IPS DF 6.9 (cell line): ENCODE measurements around the gene LMTK3.
"Not testable (repeated sequence)": the region's sequence is repeated elsewhere in the genome, so short reads cannot be mapped to it uniquely, and the experiment has no call there.

ENCODE experiments used
- DNase-seq: peaks from one replicate; pipeline ENCODE4 v3.0.0-alpha.2; 2013; ENCODE audit warnings: low read depth, low spot score
- H3K27ac ChIP-seq: one replicate; pipeline ENCODE4 v1.5.1; 2013; ENCODE audit warnings: low read length, control low read depth
- H3K27me3 ChIP-seq: 2 replicates; pipeline ENCODE4 v1.6.1; 2013; ENCODE audit warnings: mild to moderate bottlenecking, low read length; ENCODE audit not compliant: control insufficient read depth, insufficient read depth
- H3K36me3 ChIP-seq: 2 replicates; pipeline ENCODE4 v1.6.1; 2013; ENCODE audit warnings: low read length; ENCODE audit not compliant: control insufficient read depth, insufficient read depth
- H3K4me1 ChIP-seq: 2 replicates; pipeline ENCODE4 v1.6.1; 2013; ENCODE audit warnings: low read length; ENCODE audit not compliant: control insufficient read depth, insufficient read depth
- H3K4me3 ChIP-seq: 2 replicates; pipeline ENCODE4 v1.5.1; 2013; ENCODE audit warnings: mild to moderate bottlenecking, low read length
- H3K9me3 ChIP-seq: 2 replicates; pipeline ENCODE4 v1.6.1; 2013; ENCODE audit warnings: low read length, inconsistent platforms; ENCODE audit not compliant: control insufficient read depth, insufficient read depth
- WGBS: extraction: QIAGEN DNeasy Blood & Tissue Kit; methylation state at CpG from one replicate; pipeline ENCODE4 v1.1.7; 2013; ENCODE audit warnings: mixed read lengths, missing lambda C conversion rate; ENCODE audit not compliant: insufficient read length, insufficient coverage; 5-methylcytosine and 5-hydroxymethylcytosine counted together

The LMTK3 gene

DNA sequence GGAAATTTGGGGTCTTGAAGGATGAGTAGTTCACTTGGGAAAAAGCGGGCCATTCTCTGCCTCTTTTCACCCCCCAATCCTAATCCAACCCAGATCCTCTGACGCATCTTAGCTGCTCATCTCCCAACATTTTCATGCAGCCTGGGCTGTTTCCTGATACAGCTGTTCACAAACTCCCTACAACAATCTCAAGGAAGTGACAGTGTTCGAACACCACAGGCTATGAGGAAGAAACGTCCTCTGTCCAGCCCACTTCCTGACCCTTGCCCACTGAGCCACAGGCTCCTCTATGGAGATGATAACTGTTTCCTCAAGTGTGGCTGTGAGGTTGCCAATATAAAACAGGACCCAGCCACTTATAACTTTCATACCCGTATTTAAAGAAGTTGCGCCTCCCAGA lies 16.2 kb downstream of the LMTK3 start:
- Histone ChIP-seq H3K9me3 (no peaks in the 10 kb centered on the region), H3K27me3 (no peaks in the 10 kb centered on the region), H3K4me3 (no peak overlapping the region), H3K36me3 (no peaks in the 10 kb centered on the region; the same call in 1 of the 2 replicates), H3K27ac (no peak overlapping the region), H3K4me1 (peaks cover 3% of the 10 kb centered on the region; the same call in 1 of the 2 replicates)
- DNase-seq: no peak
- no CpG with 5 or more reads among the region's 6 CpGs for WGBS

DNA sequence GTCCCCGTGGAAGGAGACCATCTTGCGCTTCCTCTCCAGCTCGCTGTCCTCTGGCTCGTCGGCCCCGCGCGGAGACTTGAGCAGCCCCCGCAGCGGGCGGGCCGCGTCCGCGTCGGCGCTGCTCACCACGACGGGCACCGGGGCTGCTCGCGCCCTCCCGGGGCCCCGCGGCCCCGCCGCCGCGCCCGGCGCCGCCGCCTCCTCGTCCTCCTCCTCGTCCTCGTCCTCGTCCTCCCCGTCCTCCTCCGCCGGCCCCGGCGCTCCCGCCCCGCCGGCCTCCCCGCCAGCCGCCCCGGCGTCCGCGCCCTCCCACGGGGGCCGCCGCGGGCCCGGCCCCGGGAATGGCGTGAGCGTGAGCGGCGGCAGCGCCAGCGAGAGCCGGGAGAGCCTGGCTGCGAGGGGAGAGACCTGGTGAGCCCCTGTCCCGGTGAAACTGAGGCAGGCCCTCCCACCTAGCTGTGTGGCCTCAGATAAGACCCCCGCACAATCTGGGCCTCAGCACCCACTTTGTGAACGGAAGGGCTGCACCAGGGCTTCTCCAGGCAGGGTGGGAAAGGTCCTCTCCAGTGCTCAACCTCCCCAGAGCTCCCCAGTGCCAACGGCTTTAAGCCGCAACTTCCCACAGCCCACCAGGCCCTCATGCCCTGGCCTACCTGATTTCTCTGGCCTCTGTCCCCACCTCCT lies 17.8 kb downstream of the LMTK3 start:
- no peak for DNase-seq
- no CpG with 5 or more reads among the region's 70 CpGs for WGBS
- Histone ChIP-seq H3K4me3 (peak overlapping the region; percentile 86), H3K27ac (no peak overlapping the region), H3K27me3 (no peaks in the 10 kb centered on the region), H3K36me3 (no peaks in the 10 kb centered on the region; the same call in 1 of the 2 replicates), H3K9me3 (no peaks in the 10 kb centered on the region), H3K4me1 (peaks cover 3% of the 10 kb centered on the region; the same call in 1 of the 2 replicates)

DNA sequence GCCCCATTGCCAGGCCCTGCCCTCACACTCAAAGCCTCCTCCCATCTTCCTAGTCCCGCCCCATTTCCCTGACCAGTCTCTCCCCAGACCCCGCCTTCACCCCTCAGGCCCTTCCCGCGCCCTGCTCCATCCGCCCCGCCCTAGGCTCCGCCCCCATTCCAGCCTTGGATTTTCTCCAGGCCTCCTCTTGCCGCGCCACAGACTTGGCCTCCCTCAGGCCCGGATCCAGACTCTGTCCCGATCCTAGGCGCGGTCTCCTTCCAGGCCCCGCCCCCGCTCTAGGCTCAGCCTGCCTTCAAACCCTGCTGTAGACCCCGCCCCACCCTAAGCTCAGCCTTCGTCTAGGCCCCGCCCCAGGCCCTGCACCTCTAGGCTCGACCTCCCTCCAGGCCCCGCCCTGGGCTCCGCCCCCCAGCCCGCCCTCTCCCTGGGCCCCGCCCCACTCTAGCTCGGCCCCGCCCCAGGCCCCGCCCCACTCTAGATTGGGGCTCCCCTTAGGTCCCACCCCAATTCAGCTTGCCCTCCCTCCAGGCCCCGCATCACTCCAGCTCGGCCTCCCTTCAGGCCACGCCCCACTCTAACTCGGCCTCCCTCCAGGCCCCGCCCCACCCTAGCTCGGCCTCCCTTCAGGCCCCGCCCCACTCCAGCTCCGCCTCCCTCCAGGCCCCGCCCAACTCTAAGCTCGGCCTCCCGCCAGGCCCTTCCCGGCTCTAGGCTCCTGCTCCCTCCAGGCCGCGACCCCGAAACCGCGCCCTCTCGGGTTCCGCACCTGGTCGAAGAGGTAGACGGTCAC lies 18.5 kb downstream of the LMTK3 start:
- H3K4me1 ChIP-seq: peaks cover 3% of the 10 kb centered on the region; the same call in 1 of the 2 replicates
- H3K27me3 ChIP-seq: no peaks in the 10 kb centered on the region
- H3K4me3 ChIP-seq: peak overlapping the region; percentile 86
- no peak overlapping the region for H3K27ac ChIP-seq
- no peaks in the 10 kb centered on the region; the same call in 1 of the 2 replicates for H3K36me3 ChIP-seq
- H3K9me3 ChIP-seq: no peaks in the 10 kb centered on the region
- WGBS: no CpG with 5 or more reads among the region's 47 CpGs
- DNase-seq: peak; percentile 94

DNA sequence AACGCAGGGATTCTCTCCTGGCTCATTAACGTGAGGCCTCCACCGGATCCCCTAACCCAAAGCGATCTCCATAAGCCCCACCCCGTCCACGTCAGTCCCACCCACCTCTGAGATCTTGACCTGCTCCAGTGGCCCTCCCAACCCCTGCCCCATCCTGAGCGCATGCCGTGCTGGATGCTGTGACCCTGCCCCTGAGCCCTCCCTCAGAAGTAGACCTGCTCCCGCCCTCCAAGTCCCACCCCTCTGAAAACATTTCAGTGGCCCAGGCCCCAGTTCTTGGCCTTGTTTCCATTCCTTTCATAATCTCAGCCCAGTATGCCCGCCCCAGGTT lies 19.9 kb downstream of the LMTK3 start:
- H3K4me3 ChIP-seq: peak overlapping the region; percentile 22; the same call in 1 of the 2 replicates
- H3K36me3 ChIP-seq: no peaks in the 10 kb centered on the region
- H3K27ac ChIP-seq: no peak overlapping the region
- no peaks in the 10 kb centered on the region for H3K27me3 ChIP-seq
- peaks cover 3% of the 10 kb centered on the region; the same call in 1 of the 2 replicates for H3K4me1 ChIP-seq
- no peaks in the 10 kb centered on the region for H3K9me3 ChIP-seq
- WGBS: no CpG with 5 or more reads among the region's 10 CpGs
- DNase-seq: peak; percentile 88

DNA sequence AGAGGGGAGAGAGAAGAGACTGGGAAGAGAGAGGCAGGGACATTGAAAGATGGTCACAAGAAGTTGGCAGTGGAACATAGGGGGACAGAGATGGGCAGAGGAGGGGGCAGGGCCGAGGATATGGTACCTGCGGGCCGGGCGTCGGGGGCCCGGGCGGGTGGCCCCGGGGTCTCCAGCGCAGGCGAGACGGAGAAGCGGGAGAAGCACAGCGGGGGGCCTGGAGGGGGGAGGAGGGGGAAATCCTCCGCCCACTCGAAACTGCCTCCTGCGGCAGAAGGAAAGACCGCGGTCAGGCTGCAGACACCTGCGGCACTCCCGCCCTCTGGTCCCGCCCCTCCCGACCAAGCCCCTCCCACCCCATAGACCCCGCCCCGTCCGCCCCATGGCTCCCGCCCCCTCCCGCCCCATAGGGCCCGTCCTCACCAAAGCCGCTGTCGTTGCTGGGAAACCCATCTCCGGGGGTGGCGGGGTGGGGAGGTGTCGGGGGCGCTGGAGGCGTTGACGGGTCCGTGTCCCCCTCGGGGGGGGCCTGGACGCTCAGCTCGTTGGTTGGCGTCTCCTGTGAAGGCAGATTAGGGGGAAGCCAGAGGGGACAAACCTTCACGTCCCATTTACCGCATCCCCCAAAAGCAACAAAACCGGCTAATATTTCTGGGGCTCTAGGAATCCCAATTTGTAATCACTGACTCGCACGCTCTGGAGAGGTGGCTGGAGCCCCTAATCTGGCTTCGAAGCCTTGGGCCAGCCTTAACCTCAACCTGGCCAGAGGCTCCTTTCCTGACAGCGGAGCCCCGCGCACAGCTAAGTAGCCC lies 20.4 kb downstream of the LMTK3 start:
- no CpG with 5 or more reads among the region's 50 CpGs for WGBS
- H3K4me1 ChIP-seq: peaks cover 3% of the 10 kb centered on the region; the same call in 1 of the 2 replicates
- no peaks in the 10 kb centered on the region for H3K9me3 ChIP-seq
- no peak overlapping the region for H3K27ac ChIP-seq
- peak overlapping the region; percentile 22; the same call in 1 of the 2 replicates for H3K4me3 ChIP-seq
- no peaks in the 10 kb centered on the region for H3K27me3 ChIP-seq
- no peak for DNase-seq
- H3K36me3 ChIP-seq: no peaks in the 10 kb centered on the region

DNA sequence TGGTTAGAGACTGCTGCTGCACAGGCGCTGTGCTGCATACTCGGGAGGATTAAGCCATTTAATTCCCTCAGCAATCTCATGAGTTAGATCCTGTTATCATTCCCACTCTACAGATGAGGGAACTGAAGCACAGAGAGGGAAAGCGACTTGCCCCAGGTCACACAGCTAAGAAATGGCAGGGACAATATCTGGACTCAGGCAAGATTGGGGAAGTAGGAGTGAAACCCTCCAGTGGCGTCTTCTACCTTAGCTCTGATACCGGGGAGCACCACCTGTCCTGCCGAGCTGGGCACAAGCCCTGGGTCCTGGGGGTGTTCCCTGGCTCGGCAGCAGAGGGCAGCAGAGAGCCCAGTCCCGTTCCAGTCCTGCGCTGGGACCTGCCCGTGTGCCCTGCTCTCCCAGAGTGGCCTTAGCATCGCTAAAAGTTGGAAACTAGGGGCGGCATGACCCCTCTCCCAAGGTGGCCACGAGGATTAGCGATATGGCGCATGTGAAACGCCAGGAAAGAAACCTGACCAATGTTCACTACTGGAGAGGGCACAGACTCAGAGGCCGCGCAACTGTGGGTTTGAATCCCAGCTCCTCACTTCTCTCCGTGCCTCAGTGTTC lies 21.9 kb downstream of the LMTK3 start:
- Histone ChIP-seq H3K27ac (no peak overlapping the region), H3K4me1 (peaks cover 3% of the 10 kb centered on the region; the same call in 1 of the 2 replicates)

DNA sequence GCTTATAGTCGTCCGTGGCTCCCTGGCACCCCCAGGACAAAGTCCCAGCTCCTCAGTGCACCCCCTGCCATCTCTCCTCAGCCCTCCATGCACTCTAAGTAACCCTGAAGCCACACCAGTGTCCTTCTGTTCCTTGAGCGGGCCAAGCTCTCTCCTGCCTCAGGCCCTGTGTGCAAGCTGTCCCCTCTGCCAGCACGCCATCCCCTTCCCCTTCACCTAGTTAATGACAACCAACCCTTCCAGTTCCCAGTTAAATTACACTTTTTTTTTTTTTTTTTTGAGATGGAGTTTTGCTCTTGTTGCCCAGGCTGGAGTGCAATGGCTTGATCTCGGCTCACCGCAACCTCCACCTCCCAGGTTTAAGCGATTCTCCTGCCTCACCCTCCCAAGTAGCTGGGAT lies 23.2 kb downstream of the LMTK3 start:
- not testable (repeated sequence) for H3K9me3 ChIP-seq, H3K4me1 ChIP-seq, H3K27me3 ChIP-seq, H3K27ac ChIP-seq, DNase-seq, H3K36me3 ChIP-seq, H3K4me3 ChIP-seq
- no CpG with 5 or more reads among the region's 7 CpGs for WGBS

More for the DNA sequence above, 21.9 kb downstream of the LMTK3 start:
- Histone ChIP-seq H3K9me3 (no peaks in the 10 kb centered on the region), H3K27me3 (no peaks in the 10 kb centered on the region), H3K4me3 (no peak overlapping the region), H3K36me3 (no peaks in the 10 kb centered on the region)
- DNase-seq: no peak
- WGBS: no CpG with 5 or more reads among the region's 19 CpGs

DNA sequence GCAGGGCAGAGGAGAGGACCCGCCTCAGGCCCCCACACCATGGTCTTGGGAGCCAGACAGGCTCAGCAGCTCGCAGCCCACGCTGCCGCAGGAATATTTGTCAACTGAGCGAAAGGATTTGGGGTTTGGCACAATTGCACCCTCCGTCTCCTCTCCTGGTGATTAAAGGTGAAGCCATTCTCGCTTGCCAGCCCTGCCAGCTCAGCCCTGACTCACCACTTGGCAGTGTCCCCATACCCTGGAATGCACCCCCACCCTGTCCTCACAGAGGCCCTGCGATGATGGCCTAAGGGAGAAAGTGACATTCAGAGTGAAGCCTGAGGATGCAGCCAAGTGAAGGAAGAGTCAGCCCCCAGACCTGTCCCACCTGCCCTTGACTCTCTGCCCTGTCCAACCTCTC lies 23.7 kb downstream of the LMTK3 start:
- Histone ChIP-seq H3K36me3 (no peaks in the 10 kb centered on the region), H3K4me3 (no peak overlapping the region), H3K9me3 (no peaks in the 10 kb centered on the region), H3K27me3 (no peaks in the 10 kb centered on the region), H3K27ac (no peak overlapping the region), H3K4me1 (peaks cover 3% of the 10 kb centered on the region; the same call in 1 of the 2 replicates)
- WGBS: no CpG with 5 or more reads among the region's 8 CpGs
- no peak for DNase-seq

DNA sequence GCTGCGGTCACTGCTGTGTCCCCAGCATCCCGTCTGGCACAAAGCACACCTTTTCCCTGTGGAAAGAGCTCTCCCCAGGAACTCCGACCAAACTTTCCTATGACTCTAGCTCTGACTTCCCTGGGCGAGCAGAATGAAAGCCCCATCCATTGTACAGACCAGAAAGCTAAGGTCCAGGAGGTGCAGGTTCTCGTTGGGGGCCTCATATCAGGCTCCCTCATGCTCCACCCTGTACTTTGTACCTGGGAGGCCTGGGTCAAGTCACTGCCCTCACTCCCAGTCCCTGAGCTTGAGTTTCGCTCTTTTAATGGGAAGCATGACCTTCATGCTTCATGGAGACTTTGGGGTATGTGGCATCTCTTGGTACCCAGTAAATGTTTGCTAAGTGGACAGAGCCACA lies 24.1 kb downstream of the LMTK3 start:
- WGBS: no CpG with 5 or more reads among the region's 6 CpGs

DNA sequence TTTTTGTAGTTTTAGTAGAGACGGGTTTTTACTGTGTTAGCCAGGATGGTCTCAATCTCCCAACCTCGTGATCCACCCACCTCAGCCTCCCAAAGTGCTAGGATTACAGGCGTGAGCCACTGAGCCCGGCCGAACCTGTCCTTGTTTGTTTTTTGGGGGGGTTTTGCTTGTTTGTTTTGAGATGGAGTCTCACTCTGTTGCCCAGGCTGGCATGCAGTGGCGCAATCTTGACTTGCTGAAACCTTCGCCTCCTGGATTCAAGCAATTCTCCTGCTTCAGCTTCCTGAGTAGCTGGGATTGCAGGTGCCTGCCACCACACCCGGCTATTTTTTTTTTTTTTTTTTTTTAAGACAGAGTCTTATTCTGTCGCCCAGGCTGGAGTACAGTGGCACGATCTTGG lies 24.9 kb downstream of the LMTK3 start:
- H3K27me3 ChIP-seq, DNase-seq, H3K4me3 ChIP-seq, H3K27ac ChIP-seq, H3K4me1 ChIP-seq, H3K9me3 ChIP-seq, H3K36me3 ChIP-seq: not testable (repeated sequence)
- no CpG with 5 or more reads among the region's 10 CpGs for WGBS

More for the DNA sequence above, 24.1 kb downstream of the LMTK3 start:
- H3K27me3 ChIP-seq: no peaks in the 10 kb centered on the region
- no peaks in the 10 kb centered on the region for H3K9me3 ChIP-seq
- H3K27ac ChIP-seq: no peak overlapping the region
- DNase-seq: no peak
- no peaks in the 10 kb centered on the region for H3K36me3 ChIP-seq
- H3K4me3 ChIP-seq: no peak overlapping the region
- H3K4me1 ChIP-seq: peaks cover 3% of the 10 kb centered on the region; the same call in 1 of the 2 replicates
